ENCODE results near the gene ST7.

The ST7 gene

DNA sequence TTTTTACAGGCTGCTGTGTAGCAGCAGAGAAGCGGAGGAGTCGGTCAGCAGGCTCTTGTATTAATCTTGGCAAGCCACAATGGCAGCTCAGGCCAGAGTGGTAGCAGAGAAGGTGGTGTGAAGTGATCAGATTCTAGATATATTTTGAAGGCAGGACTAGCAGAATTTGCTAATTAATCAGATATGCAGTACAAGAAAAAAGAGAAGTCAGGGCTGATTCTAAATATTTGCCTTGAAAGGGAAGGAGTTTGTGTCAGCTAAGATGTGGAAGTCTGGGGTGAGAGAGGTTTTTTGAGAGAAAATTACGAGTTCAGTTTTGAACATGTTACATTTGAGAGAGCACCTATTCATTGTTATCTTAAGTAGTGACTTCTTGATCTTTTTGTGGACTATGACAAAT, 193.2 kb downstream of the ST7 start:
- DNase-seq (ENCODE audit: low spot score) = no peak
- in situ Hi-C loops (cut with MboI; ENCODE audit: low sequenced_read_pairs, unreplicated experiment) = no loop called here
- TF ChIP-seq, protein P1, sequence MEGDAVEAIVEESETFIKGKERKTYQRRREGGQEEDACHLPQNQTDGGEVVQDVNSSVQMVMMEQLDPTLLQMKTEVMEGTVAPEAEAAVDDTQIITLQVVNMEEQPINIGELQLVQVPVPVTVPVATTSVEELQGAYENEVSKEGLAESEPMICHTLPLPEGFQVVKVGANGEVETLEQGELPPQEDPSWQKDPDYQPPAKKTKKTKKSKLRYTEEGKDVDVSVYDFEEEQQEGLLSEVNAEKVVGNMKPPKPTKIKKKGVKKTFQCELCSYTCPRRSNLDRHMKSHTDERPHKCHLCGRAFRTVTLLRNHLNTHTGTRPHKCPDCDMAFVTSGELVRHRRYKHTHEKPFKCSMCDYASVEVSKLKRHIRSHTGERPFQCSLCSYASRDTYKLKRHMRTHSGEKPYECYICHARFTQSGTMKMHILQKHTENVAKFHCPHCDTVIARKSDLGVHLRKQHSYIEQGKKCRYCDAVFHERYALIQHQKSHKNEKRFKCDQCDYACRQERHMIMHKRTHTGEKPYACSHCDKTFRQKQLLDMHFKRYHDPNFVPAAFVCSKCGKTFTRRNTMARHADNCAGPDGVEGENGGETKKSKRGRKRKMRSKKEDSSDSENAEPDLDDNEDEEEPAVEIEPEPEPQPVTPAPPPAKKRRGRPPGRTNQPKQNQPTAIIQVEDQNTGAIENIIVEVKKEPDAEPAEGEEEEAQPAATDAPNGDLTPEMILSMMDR (IDR thresholded peaks at IDR 0.05; ENCODE audit: borderline replicate concordance, control extremely low read depth, extremely low read depth, insufficient read depth, missing control alignments) = no peak

DNA sequence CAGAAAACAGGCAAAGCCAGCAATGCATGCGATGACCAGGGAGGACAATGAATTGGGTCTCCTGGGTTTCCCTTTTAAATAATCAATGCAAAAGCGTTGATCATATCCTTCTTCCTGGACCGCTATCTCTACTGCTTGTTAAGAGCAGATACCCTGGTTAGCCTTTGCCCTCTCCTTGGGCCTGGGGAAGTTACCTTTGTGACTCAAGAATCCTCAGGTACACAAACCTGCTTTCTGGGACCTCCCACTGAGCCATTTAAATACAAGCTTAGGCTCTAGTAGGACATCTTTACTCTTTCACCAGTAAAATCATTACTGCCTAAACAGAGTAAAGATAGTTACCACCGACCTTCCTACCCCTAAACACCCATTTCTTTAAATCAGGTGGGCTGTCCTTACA, 195.7 kb downstream of the ST7 start:
- TF ChIP-seq, protein P1 (IDR thresholded peaks at IDR 0.05; ENCODE audit: borderline replicate concordance, control extremely low read depth, extremely low read depth, insufficient read depth, missing control alignments) = no peak
- DNase-seq (ENCODE audit: low spot score) = no peak
- in situ Hi-C loops (cut with MboI; ENCODE audit: low sequenced_read_pairs, unreplicated experiment) = no loop called here

DNA sequence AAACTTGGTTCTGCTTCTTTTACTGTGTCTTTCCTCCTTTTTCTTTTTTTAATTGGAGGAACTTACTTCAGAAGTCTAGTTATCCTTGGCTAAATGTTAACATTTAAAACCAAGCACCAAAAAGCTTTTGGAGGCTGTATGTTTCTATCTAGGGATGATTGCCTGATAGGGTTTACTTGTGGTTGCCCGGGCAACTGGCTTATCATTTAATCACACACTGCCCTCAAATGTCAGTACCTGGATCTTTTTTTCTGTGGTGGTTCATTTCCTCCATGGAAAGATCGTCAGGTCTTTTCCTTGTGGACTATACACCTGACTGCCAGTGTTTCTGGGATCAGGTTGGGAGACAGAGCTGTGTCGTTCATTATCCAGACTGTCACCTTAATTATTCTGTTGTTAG, 196.4 kb downstream of the ST7 start:
- TF ChIP-seq, protein P1 (IDR thresholded peaks at IDR 0.05; ENCODE audit: borderline replicate concordance, control extremely low read depth, extremely low read depth, insufficient read depth, missing control alignments) = no peak
- in situ Hi-C loops (cut with MboI; ENCODE audit: low sequenced_read_pairs, unreplicated experiment) = no loop called here
- no peak for DNase-seq (ENCODE audit: low spot score)

DNA sequence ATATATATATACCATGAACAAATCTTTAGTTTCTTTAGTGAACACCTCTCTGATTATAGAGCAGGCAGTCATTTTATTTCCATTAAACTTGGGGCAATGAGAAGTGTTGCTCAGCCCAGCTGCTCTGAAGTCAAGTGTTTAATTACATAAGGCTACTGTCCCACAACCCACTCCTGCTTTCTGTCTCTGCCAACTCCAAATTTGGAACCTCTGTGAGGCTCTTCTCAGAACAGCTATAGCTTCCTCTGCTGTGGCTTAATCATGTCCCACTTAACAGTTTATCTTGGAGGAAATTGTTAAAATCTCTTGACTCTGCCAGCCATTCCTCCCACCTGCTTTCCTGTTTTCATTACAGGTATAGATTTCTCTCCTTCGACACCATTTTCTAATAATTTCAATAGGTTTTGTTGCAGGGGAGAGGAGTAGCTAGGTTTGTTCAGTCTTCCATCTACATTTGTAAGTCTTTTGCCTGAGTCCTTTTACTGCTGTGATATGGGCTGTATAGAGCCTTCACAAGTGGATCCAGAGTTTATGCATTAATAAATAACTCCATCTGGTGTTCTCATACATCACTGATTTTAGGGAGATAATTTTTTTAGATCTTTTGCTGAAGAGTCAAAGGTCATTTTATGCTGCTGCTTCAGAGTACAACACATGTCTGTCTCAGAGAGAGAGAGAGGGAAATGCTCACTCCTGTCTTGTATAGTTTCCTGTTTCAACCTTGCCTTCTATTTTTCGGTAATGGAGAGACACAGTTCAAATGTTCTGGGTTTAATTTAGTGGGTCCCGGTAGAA, 199.1 kb downstream of the ST7 start:
- in situ Hi-C loops (cut with MboI; ENCODE audit: low sequenced_read_pairs, unreplicated experiment) = no loop called here
- DNase-seq (ENCODE audit: low spot score) = no peak
- TF ChIP-seq, protein P1 (IDR thresholded peaks at IDR 0.05; ENCODE audit: borderline replicate concordance, control extremely low read depth, extremely low read depth, insufficient read depth, missing control alignments) = no peak

DNA sequence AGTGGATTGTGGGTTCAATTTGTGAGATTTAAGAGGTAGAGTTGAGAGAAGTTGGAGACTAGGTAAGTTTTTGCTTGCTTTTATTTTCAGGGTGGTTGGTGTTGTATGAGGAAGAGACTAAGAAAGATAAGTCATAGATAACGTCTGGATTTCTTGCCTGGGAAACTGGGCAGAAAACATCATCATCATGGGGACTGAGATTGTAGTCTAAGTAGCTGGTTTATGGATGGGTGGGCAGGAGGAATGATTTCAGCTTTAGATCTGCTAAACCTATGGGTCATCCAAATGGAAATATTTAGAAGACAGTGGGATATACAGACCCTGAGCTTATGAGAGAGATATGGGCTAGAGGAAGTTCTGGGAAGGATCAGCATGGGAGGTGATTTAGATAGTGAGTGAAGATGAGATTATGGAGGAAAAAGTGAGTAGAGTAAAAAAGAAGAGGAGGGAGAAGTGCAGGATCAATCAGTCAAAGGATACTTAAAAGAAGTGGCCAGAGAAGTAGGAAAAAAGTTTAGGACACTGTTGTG, 199.8 kb downstream of the ST7 start:
- DNase-seq (ENCODE audit: low spot score) = no peak
- TF ChIP-seq, protein P1 (IDR thresholded peaks at IDR 0.05; ENCODE audit: borderline replicate concordance, control extremely low read depth, extremely low read depth, insufficient read depth, missing control alignments) = no peak
- in situ Hi-C loops (cut with MboI; ENCODE audit: low sequenced_read_pairs, unreplicated experiment) = no loop called here

GRCh38 chr7:117154721-117155120, 201.4 kb downstream of the ST7 start:
- TF ChIP-seq, protein P1 (IDR thresholded peaks at IDR 0.05; ENCODE audit: borderline replicate concordance, control extremely low read depth, extremely low read depth, insufficient read depth, missing control alignments) = no peak
- no peak for DNase-seq (ENCODE audit: low spot score)
- in situ Hi-C loops (cut with MboI; ENCODE audit: low sequenced_read_pairs, unreplicated experiment) = no loop called here
